NCI-H526 (cell line): Measurements from ENCODE around the gene SLC49A4.
"Not testable (repeated sequence)": the region's sequence is repeated elsewhere in the genome, so short reads cannot be mapped to it uniquely, and the experiment has no call there.

Experiments used
- DNase-seq, 2 experiments: peaks; one replicate each; lab custom pipeline; 2025; lab: John Stamatoyannopoulos, UW

SLC49A4 gene

GRCh38 chr3:122794779-122795673, at the start of gene SLC49A4:
TSS of gene SLC49A4 (plus strand) at chr3:122795069. CDS start at chr3:122795193, 124 bp downstream.
- no peak for DNase-seq

DNA sequence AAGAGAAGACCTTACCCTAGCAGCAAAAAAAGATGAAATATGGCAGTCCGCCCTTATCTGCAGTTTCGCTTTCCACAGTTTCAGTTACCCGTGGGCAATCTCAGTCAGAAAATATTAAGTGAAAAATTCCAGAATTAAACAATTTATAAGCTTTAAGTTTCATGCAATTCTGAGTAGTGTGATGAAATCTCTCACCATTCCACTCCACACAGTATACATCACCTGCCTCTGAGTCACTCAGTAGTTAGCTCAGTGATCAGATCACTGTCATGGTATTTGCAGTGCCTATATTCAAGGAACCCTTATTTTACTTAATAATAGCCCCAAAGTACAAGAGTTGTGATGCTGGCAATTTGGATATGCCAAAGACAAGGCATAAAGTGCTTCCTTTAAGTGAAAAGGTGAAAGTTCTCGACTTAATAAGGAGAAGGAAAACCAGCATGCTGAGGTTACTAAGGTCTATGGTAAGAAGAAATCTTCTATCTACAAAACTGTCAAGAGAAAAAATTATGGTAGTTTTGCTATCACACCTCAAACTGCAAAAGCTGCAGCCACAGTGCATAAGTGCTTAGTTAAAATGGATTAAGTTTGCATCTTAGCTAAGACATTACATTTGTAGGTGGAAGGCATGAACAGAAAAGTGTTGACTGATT, 49.4 kb upstream of the SLC49A4 start:
- no peak for DNase-seq

DNA sequence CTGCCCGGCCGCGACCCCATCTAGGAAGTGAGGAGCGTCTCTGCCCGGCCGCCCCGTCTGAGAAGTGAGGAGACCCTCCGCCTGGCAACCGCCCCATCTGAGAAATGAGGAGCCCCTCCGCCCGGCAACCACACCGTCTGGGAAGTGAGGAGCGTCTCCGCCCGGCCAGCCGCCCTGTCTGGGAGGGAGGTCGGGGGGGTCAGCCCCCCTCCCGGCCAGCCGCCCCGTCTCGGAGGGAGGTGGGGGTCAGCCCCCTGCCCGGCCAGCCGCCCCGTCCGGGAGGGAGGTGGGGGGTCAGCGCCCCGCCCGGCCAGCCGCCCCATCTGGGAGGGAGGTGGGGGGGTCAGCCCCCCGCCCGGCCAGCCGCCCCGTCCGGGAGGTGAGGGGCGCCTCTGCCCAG, 47.6 kb upstream of the SLC49A4 start:
- DNase-seq: not testable (repeated sequence)

GRCh38 chr3:122748347-122748746, 46.5 kb upstream of the SLC49A4 start:
- no peak for DNase-seq

- DNase-seq: no peak
Measured at GRCh38 chr3:122754929-122755328, 39.9 kb upstream of the SLC49A4 start.

GRCh38 chr3:122755491-122755890, 39.4 kb upstream of the SLC49A4 start:
- DNase-seq: no peak

DNA sequence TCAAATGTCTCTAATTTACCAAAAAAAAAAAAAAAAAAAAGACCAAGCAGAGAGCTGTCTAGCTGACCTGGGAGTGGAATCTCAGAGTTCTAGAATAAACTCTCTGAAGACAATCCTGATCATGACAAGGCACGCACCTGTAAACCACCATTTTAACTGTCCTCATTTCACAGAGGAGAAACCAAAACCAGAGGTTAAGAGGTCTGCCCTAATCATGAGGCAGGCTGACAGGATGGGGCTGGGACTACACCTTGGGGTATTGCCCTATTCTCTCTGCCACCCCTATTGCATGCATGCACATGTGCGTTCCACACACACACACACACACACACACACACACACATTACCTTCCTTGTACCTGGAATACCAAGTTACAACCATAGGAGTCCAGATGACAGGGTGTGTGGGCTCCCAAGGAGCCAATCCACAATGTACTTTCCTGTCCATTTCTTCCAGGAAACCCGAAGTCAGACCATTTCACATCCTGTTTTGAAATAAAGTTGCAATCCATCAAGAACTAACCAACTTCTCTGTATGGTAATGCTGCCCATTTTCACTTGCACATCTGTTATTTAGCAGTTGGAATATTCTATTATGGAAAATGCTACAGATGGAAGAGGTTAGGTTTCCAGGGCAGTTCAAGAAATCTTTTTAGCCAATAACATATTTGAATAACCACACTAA, 35.9 kb upstream of the SLC49A4 start:
- DNase-seq: no peak

DNA sequence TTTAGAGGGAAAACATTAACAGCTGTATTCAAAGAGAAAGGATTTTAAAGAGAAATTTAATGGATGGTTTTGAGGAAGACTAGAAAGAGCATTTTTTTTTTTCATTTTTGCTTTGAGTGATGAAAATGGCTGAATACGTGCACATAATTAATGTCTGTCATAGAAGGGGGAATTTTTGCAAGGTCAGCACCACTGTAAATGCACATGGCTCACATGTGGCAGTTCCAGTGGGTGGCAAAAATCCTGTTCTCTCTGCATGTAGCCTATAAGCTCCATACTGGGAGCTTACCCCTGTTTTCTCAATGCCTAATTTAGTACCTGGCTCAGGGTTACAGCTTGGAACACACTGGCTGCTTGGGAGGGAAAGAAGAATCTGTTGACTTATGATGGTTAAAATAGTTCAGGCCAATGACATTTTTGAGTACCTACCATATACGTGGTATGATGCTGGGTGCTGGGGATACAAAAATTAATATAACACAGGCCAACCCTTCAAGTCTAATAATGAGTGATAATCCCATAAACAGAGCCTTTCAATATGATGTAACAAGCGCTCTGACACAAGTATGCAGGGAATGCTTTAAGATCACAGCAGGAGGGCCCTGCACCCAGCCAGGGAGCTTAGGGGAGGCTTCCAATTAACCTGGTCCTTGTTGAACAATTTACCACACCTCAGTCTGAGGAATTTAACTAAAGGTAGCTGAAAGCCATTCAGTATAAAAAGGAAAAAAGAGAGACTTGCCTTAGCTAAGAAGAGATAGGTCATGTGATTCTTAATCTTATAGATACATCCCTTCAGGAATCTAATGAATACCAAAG, 34.2 kb upstream of the SLC49A4 start:
- no peak for DNase-seq

DNA sequence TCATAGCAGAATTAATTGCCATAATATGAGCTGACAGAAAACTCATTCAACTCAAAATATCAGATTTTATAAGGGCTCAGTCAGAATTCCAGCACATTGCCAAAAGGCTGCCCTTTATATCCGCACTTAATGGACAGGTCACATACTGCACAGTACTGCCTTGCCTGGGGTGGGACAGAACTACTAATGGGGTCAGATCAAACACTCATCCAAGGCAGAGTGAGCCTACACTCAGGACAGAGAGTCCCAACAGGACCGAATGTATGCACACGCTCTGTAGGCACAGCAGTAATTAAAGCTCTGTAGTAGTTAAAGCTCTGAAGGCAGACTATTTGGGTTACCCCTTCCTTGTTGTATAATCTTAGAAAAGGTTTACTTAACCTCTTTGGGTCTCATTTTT, 28.4 kb upstream of the SLC49A4 start:
- no peak for DNase-seq

DNA sequence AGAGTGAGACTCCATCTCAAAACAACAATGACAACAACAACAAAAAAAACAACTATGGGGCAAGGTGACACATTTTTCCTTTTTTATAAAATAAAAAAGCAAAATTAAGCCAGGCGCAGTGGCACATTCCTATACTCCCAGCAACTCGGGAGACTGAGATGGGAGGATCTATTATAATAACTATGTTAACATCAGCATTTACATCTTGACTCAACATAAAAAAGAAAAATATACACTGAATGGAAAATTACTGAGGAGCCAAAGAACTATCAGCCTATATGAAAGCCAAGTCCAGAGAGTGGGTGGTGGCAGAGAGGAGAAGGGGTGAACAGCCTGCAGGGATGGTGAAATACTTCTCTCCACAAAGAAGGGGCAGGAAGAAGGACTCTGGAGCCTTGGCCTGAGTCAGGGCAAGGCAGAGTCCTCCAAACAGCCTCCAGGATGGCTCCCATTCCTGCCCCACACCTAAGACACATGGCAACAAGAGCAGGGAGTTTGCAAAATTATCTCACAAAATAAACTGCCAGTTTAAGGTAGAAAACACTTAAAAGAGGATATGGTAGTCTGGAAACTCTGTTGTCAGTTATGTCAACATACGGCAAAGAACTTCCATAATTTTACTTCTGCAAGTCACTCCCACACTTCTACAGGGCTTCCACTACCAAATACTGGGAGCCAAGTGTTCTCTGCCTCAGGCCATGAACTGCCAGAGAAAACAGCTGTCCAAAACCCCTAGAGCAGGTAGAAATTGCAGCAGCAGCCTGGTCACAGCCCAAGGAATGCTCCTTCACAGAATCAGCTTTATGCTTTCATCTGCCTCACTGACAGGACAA, 27.1 kb upstream of the SLC49A4 start:
- no peak for DNase-seq

- DNase-seq: no peak
Measured at GRCh38 chr3:122770521-122771202, 24.2 kb upstream of the SLC49A4 start.

DNA sequence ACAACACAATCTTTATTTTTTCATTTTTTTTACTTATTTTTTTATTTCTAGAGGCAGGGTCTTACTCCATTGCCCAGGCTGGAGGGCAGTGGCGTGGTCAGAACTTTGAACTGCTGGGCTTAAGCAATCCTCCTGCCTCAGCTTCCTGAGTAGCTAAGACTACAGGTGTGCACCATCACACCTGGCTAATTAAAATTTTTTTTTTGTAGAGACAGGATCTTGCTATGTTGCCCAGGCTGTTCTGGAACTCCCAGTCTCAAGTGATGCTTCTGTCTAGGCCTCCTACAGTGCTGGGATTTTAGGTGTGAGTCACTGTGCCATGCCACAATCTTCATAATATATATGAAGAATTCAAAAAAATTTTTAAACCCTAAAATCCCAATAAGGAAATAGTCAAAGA, 22.0 kb upstream of the SLC49A4 start:
- DNase-seq: no peak

- DNase-seq: no peak
Measured at GRCh38 chr3:122773944-122774509, 20.8 kb upstream of the SLC49A4 start.

- DNase-seq: no peak
Measured at GRCh38 chr3:122774564-122774963, 20.3 kb upstream of the SLC49A4 start.

DNA sequence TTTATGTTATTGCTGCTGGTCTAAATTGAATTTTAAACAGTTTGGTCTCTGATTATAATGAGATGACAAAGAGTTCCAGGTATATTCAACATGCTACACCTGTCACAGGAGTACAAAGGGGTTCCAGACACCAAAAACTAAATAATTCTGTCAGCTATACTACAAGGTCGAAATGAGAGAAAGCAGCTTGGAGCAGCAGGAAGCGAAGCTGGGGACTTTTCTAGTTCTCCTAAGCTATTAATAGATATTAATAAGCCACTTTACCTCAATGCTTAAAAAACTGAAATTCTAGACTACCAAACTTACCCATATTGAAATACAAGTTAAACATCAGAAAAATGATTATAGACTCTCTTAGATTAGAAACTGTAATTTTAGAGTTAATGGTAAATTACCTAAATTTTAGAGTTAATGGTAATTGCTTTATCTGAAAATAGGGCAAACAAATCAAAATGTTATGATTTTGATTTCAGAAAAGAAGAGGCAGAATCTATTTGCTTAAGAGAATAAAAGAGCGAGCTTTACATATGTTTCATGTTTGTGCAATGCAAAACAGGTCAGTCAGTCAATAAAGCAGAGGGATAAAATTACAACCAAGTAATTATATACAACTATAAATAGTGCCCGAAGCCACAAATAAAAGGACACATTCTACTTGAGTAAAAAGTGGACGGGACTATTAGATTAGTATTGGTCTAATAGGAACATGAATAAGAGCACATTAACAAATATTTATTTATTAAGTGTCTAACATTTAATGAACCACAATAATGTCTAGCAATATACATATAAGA, 18.0 kb upstream of the SLC49A4 start:
- no peak for DNase-seq

GRCh38 chr3:122777563-122777962, 17.3 kb upstream of the SLC49A4 start:
- DNase-seq: no peak

DNA sequence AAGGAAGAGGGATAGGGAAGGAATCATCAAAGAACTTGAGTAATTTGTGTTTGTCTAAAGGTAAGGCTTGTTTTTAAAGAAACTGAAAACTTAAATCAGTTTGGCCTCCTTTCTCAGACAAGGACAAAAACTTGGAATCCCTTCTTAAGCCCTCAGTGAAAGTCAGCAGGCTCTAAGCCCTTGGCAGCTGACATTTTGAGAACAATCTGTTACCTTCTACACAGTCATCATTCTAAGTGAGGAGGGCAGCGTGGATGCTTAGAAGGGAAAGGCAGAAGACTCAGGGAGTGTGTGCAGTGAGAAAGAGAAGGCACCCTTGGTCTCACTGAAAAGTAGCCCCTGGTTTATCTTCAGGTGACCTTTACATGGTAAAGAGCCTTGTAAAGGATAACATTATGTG, 12.1 kb upstream of the SLC49A4 start:
- no peak for DNase-seq

GRCh38 chr3:122784436-122784835, 10.4 kb upstream of the SLC49A4 start:
- no peak for DNase-seq

DNA sequence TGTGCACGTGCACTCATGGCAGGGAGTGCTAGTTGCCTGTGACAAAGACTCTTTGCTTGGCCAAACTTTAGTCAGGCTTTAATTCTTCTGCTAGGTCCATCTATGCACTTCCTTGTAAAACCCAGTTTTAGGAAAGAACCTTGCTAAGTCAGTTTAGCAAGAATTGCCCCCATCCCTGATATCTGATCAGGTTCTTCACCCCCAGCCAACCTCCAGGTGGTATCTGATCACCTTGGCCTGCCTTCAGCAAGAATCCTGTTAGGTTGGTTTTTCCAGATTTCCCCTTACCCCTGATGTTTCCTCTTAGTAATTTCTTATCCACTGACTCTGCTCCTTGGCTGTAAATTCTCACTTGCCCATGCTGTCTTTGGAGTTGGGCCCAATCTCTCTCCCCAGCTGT, 9.6 kb upstream of the SLC49A4 start:
- DNase-seq: no peak
